OCI-LY1 (cell line): ENCODE data around the gene ATXN3.
"Not testable (repeated sequence)": the region's sequence is repeated elsewhere in the genome, so short reads cannot be mapped to it uniquely, and the experiment has no call there.

ENCODE experiments used
- H2AFZ ChIP-seq: fragments of 200-600 bp; sonication (generic), shearing (Covaris generic); 2 replicates; pipeline ENCODE4 v1.6.0; 2014; ENCODE audit warnings: antibody characterized with exemption, mild to moderate bottlenecking, low read length
- H3F3A ChIP-seq: fragments of 200-600 bp; sonication (generic), shearing (Covaris generic); 2 replicates; pipeline ENCODE4 v1.6.0; 2014; ENCODE audit warnings: mild to moderate bottlenecking, antibody characterized with exemption, low read length, moderate library complexity; ENCODE audit not compliant: insufficient read depth
- H3K27ac ChIP-seq: fragments of 200-600 bp; sonication (generic); 2 replicates; pipeline ENCODE4 v1.5.1; 2014; ENCODE audit warnings: low read length, mixed run types, mild to moderate bottlenecking, low read depth; ENCODE audit not compliant: poor library complexity, severe bottlenecking
- H3K27me3 ChIP-seq: fragments of 200-600 bp; sonication (generic); 2 replicates; pipeline ENCODE4 v1.6.0; 2014; ENCODE audit warnings: antibody characterized with exemption, mild to moderate bottlenecking, low read length, moderate library complexity; ENCODE audit not compliant: insufficient read depth
- H3K36me3 ChIP-seq: fragments of 200-600 bp; sonication (generic); 2 replicates; pipeline ENCODE4 v1.6.1; 2014; ENCODE audit warnings: mild to moderate bottlenecking, antibody characterized with exemption, low read length, moderate library complexity, mixed read lengths; ENCODE audit not compliant: insufficient read depth
- H3K4me1 ChIP-seq: fragments of 200-600 bp; sonication (generic); 2 replicates; pipeline ENCODE4 v1.5.1; 2014; ENCODE audit warnings: mild to moderate bottlenecking, low read length, moderate library complexity; ENCODE audit not compliant: insufficient read depth, severe bottlenecking
- H3K4me2 ChIP-seq: fragments of 200-600 bp; sonication (generic), shearing (Covaris generic); 2 replicates; pipeline ENCODE4 v1.6.1; 2014; ENCODE audit warnings: low read length
- H3K4me3 ChIP-seq: fragments of 200-600 bp; sonication (generic); 2 replicates; pipeline ENCODE4 v1.5.1; 2014; ENCODE audit warnings: low read length, low read depth, mild to moderate bottlenecking, mixed read lengths; ENCODE audit not compliant: poor library complexity, severe bottlenecking
- H3K79me2 ChIP-seq: fragments of 200-600 bp; shearing (Covaris generic); 2 replicates; pipeline ENCODE4 v1.6.1; 2016; ENCODE audit warnings: mixed run types, low read length, mixed read lengths; ENCODE audit not compliant: insufficient read depth
- H3K9ac ChIP-seq: fragments of 200-600 bp; sonication (generic), shearing (Covaris generic); 2 replicates; pipeline ENCODE4 v1.6.1; 2014; ENCODE audit warnings: mild to moderate bottlenecking, low read length, mixed read lengths
- H3K9me2 ChIP-seq: fragments of 200-600 bp; sonication (generic), shearing (Covaris generic); 2 replicates; pipeline ENCODE4 v1.6.1; 2014; ENCODE audit warnings: low read depth, mild to moderate bottlenecking, low read length, mixed read lengths
- H3K9me3 ChIP-seq: fragments of 200-600 bp; shearing (Covaris generic); 2 replicates; pipeline ENCODE4 v1.6.1; 2014; ENCODE audit warnings: low read length, mixed read lengths
- H4K20me1 ChIP-seq: fragments of 200-600 bp; sonication (generic), shearing (Covaris generic); 2 replicates; pipeline ENCODE4 v1.6.0; 2016; ENCODE audit warnings: mild to moderate bottlenecking, low read length; ENCODE audit not compliant: insufficient read depth
- CTCF ChIP-seq: fragments of 200-600 bp; sonication (generic), shearing (Covaris generic); IDR thresholded peaks from 2 replicates; pipeline ENCODE4 v1.5.1; 2017; ENCODE audit warnings: mild to moderate bottlenecking, antibody characterized with exemption, low read length, moderate library complexity, mixed read lengths
- EZH2 ChIP-seq: fragments of 200-600 bp; sonication (generic), shearing (Covaris generic); IDR thresholded peaks from 2 replicates; pipeline ENCODE4 v1.8.0; 2017; ENCODE audit warnings: borderline replicate concordance, mixed run types, mild to moderate bottlenecking, antibody characterized with exemption, low read length, moderate library complexity, mixed read lengths

ATXN3 gene

DNA sequence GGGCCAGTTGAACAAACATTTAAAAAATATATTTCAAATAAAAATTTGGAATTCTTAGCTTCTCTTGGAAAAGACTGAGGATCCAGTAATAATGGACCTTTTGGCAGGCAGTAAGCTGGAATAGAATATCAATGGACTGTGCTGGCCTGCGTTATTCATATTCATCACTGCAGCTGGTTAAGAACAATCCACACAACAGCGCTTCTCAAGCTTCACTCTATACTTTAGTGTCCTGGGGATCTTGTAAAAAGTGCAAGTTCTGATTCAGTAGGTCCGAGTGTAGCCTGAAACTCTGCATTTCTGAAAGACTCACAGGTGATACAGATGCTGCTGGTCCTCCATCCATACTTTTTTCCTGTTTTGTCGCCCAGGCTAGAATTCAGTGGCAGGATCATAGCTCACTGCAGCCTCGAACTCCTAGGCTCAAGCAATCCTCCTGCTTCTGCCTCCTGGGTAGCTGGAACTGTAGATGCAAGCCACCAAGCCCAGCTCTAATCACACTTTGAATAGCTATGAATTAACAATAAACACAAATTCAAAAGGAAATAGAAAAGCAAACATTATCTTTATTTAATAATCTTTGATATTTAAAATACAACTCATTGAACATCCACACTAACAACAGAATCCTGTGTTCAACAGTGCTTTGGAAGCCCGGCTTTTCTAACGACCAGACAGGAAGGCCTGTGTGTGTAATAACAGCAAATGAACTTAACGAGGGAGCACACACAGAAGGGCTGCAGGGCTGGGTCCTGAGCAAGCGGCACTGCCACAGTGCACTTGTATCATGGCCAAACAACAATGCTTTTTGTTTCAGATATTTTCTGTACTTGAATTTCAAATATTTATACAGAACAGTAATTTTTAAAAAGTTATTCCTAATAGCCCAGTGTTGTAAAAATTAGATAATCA, 48.1 kb downstream of the ATXN3 start:
- no peaks in the 10 kb centered on the region for H4K20me1 ChIP-seq
- no peak overlapping the region for H2AFZ ChIP-seq
- peaks cover 4% of the 10 kb centered on the region for H3K36me3 ChIP-seq
- H3K27me3 ChIP-seq: no peaks in the 10 kb centered on the region
- H3K79me2 ChIP-seq: no peaks in the 10 kb centered on the region
- H3F3A ChIP-seq: no peaks in the 10 kb centered on the region
- no peaks in the 10 kb centered on the region for H3K9me3 ChIP-seq
- no peak overlapping the region for H3K27ac ChIP-seq
- H3K9ac ChIP-seq: no peak overlapping the region
- H3K9me2 ChIP-seq: no peaks in the 10 kb centered on the region
- H3K4me3 ChIP-seq: no peak overlapping the region
- no peak for TF ChIP-seq EZH2
- no peak for TF ChIP-seq CTCF
- no peaks in the 10 kb centered on the region for H3K4me1 ChIP-seq
- no peak overlapping the region for H3K4me2 ChIP-seq

DNA sequence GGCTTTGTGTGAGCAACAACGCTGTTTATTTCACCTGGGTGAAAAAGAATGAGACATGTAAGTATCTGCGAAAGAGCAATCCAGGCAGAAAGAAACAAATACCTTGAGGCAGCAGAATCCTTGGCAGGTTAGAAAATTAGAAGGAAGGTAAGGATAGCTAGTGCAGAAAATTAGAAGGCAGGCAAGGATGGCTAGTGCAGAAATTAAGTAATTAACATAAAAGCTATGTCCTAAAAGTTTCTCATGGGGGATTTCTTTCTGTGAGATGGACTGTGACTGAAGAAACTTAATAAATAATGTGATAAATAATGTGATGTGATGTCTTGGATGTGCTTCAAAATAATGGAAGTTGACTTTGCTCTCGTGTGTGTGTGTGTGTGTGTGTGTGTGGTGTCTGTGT, 56.6 kb downstream of the ATXN3 start:
- no peak overlapping the region for H3K27ac ChIP-seq
- H3K9me2 ChIP-seq: no peaks in the 10 kb centered on the region
- TF ChIP-seq CTCF: no peak
- no peak for TF ChIP-seq EZH2
- no peaks in the 10 kb centered on the region for H4K20me1 ChIP-seq
- H3K27me3 ChIP-seq: no peaks in the 10 kb centered on the region
- no peaks in the 10 kb centered on the region for H3K79me2 ChIP-seq
- H3K9me3 ChIP-seq: no peaks in the 10 kb centered on the region
- H3K4me2 ChIP-seq: no peak overlapping the region
- no peak overlapping the region for H3K4me3 ChIP-seq
- H3K36me3 ChIP-seq: no peaks in the 10 kb centered on the region
- no peak overlapping the region for H3K9ac ChIP-seq
- no peaks in the 10 kb centered on the region for H3K4me1 ChIP-seq
- no peaks in the 10 kb centered on the region for H3F3A ChIP-seq
- no peak overlapping the region for H2AFZ ChIP-seq

- H3K9ac ChIP-seq, H3K4me1 ChIP-seq, H2AFZ ChIP-seq, H3K27ac ChIP-seq, H3F3A ChIP-seq, H3K27me3 ChIP-seq, H3K9me3 ChIP-seq, H3K9me2 ChIP-seq, H3K79me2 ChIP-seq, H3K4me2 ChIP-seq, H4K20me1 ChIP-seq, H3K4me3 ChIP-seq, H3K36me3 ChIP-seq: not testable (repeated sequence)
Observed at GRCh38 chr14:92049221-92049620, 57.2 kb downstream of the ATXN3 start.

GRCh38 chr14:92045904-92046303, 60.5 kb downstream of the ATXN3 start:
- H3K9ac ChIP-seq, H3K4me2 ChIP-seq, H3K36me3 ChIP-seq: not testable (repeated sequence)

GRCh38 chr14:92041766-92042165, 64.6 kb downstream of the ATXN3 start:
- Histone ChIP-seq H3K4me1 (peaks cover 27% of the 10 kb centered on the region), H3K79me2 (peaks cover 35% of the 10 kb centered on the region)
- H3K27me3 ChIP-seq, H3K9ac ChIP-seq, H3F3A ChIP-seq, H3K9me3 ChIP-seq, H2AFZ ChIP-seq, H3K4me3 ChIP-seq, H3K36me3 ChIP-seq, H4K20me1 ChIP-seq, H3K27ac ChIP-seq, H3K9me2 ChIP-seq, H3K4me2 ChIP-seq: not testable (repeated sequence)

More at GRCh38 chr14:92045904-92046303, 60.5 kb downstream of the ATXN3 start:
- H3K9me3 ChIP-seq, H3K79me2 ChIP-seq, H3K27ac ChIP-seq, H3F3A ChIP-seq, H3K4me1 ChIP-seq, H3K27me3 ChIP-seq, H3K4me3 ChIP-seq, H4K20me1 ChIP-seq, H3K9me2 ChIP-seq, H2AFZ ChIP-seq: not testable (repeated sequence)
